HG03460 (cell line): ENCODE data around the gene RGS21.
"Not testable (repeated sequence)": the region's sequence is repeated elsewhere in the genome, so short reads cannot be mapped to it uniquely, and the experiment has no call there.

Source experiments
- ATAC-seq: cut with Tn5 transposase; IDR thresholded peaks from one replicate; pipeline ENCODE4 v1.9.1; 2021; ENCODE audit not compliant: unreplicated experiment

Gene RGS21

GRCh38 chr1:192316942-192317450, at the start of gene RGS21:
TSS of gene RGS21 (plus strand) at chr1:192316992. CDS start at chr1:192343037, 26,045 bp downstream.
- ATAC-seq: no peak

- no peak for ATAC-seq
Measured at GRCh38 chr1:192268468-192269052, 48.2 kb upstream of the RGS21 start.

- no peak for ATAC-seq
Measured at GRCh38 chr1:192270398-192270797, 46.4 kb upstream of the RGS21 start.

- no peak for ATAC-seq
Measured at GRCh38 chr1:192272732-192273131, 44.1 kb upstream of the RGS21 start.

- ATAC-seq: no peak
Measured at GRCh38 chr1:192274588-192274987, 42.2 kb upstream of the RGS21 start.

- no peak for ATAC-seq
Measured at GRCh38 chr1:192277635-192278034, 39.2 kb upstream of the RGS21 start.

GRCh38 chr1:192284927-192285326, 31.9 kb upstream of the RGS21 start:
- ATAC-seq: no peak

- ATAC-seq: no peak
Measured at GRCh38 chr1:192303029-192303428, 13.8 kb upstream of the RGS21 start.

- not testable (repeated sequence) for ATAC-seq
Measured at GRCh38 chr1:192308314-192308713, 8.5 kb upstream of the RGS21 start.

GRCh38 chr1:192311281-192311680, 5.5 kb upstream of the RGS21 start:
- no peak for ATAC-seq

- no peak for ATAC-seq
Measured at GRCh38 chr1:192327997-192328396, 11.2 kb downstream of the RGS21 start.

- ATAC-seq: no peak
Measured at GRCh38 chr1:192342842-192343241, 26.1 kb downstream of the RGS21 start.

- ATAC-seq: no peak
Measured at GRCh38 chr1:192343344-192343743, 26.6 kb downstream of the RGS21 start.

GRCh38 chr1:192349314-192349713, 32.5 kb downstream of the RGS21 start:
- ATAC-seq: no peak

GRCh38 chr1:192350356-192350755, 33.6 kb downstream of the RGS21 start:
- no peak for ATAC-seq

- ATAC-seq: no peak
Measured at GRCh38 chr1:192351550-192351949, 34.8 kb downstream of the RGS21 start.

GRCh38 chr1:192357924-192358323, 41.1 kb downstream of the RGS21 start:
- ATAC-seq: no peak

- ATAC-seq: no peak
Measured at GRCh38 chr1:192358402-192358801, 41.6 kb downstream of the RGS21 start.

GRCh38 chr1:192358822-192359221, 42.0 kb downstream of the RGS21 start:
- no peak for ATAC-seq

- ATAC-seq: no peak
Measured at GRCh38 chr1:192363177-192363576, 46.4 kb downstream of the RGS21 start.

- no peak for ATAC-seq
Measured at GRCh38 chr1:192367436-192367835, 50.6 kb downstream of the RGS21 start.

- ATAC-seq: no peak
Measured at GRCh38 chr1:192375306-192375705, 58.5 kb downstream of the RGS21 start.

- no peak for ATAC-seq
Measured at GRCh38 chr1:192376374-192376773, 59.6 kb downstream of the RGS21 start.
